Uterus (tissue), 2 donors: Measurements from ENCODE around the gene DYNLT4.

Experiments
- CTCF ChIP-seq, 4 experiments: fragments of 200-600 bp in 2 of 4; fragments of 450-650 bp in 2 of 4; sonication (generic) in 2 of 4; IDR thresholded peaks; one replicate each; pipeline ENCODE4 v1.5.1; 2016 to 2019; ENCODE audit warnings: antibody characterized with exemption in 4 of 4, mild to moderate bottlenecking in 2 of 4, moderate library complexity in 1 of 4
- POLR2A ChIP-seq, 2 donors: fragments of 450-650 bp; IDR thresholded peaks; one replicate each; pipeline ENCODE4 v1.6.1; 2016; ENCODE audit warnings: antibody characterized with exemption in 2 of 2, mild to moderate bottlenecking in 1 of 2, moderate library complexity in 1 of 2

GRCh38 chr1:44820328-44821239 lies 13.4 kb upstream of the DYNLT4 start:
- no peak for TF ChIP-seq CTCF (IDR thresholded peaks at IDR 0.05)
- no peak for TF ChIP-seq POLR2A (IDR thresholded peaks at IDR 0.05)
